GM19397 (cell line): ENCODE results near the gene CERS6.
A peak's percentile ranks its signal among the peaks of the same experiment; 100 is the strongest.
"Not testable (repeated sequence)": the region's sequence is repeated elsewhere in the genome, so short reads cannot be mapped to it uniquely, and the experiment has no call there.

Experiments used
- ATAC-seq: cut with Tn5 transposase; IDR thresholded peaks from one replicate; pipeline ENCODE4 v1.9.1; 2021; ENCODE audit warnings: mild to moderate bottlenecking, moderate library complexity; ENCODE audit not compliant: unreplicated experiment

CERS6 gene

GRCh38 chr2:168495524-168495923 is 39.5 kb downstream of the CERS6 start:
- peak; percentile 83 for ATAC-seq

GRCh38 chr2:168496906-168497305 is 40.8 kb downstream of the CERS6 start:
- no peak for ATAC-seq

GRCh38 chr2:168499500-168499899 is 43.4 kb downstream of the CERS6 start:
- no peak for ATAC-seq

GRCh38 chr2:168500516-168500915 is 44.4 kb downstream of the CERS6 start:
- no peak for ATAC-seq

- no peak for ATAC-seq
Measured at GRCh38 chr2:168501466-168502065, 45.5 kb downstream of the CERS6 start.

GRCh38 chr2:168502852-168503251 is 46.8 kb downstream of the CERS6 start:
- ATAC-seq: not testable (repeated sequence)

GRCh38 chr2:168503901-168504300 is 47.8 kb downstream of the CERS6 start:
- no peak for ATAC-seq

- no peak for ATAC-seq
Measured at GRCh38 chr2:168504323-168504722, 48.3 kb downstream of the CERS6 start.

GRCh38 chr2:168510125-168510756 is 54.2 kb downstream of the CERS6 start:
- no peak for ATAC-seq

- ATAC-seq: no peak
Measured at GRCh38 chr2:168514692-168515091, 58.6 kb downstream of the CERS6 start.

GRCh38 chr2:168515502-168515901 is 59.4 kb downstream of the CERS6 start:
- no peak for ATAC-seq

GRCh38 chr2:168517816-168518215 is 61.7 kb downstream of the CERS6 start:
- no peak for ATAC-seq

GRCh38 chr2:168518555-168519066 is 62.5 kb downstream of the CERS6 start:
- no peak for ATAC-seq

- no peak for ATAC-seq
Measured at GRCh38 chr2:168519534-168520308, 63.6 kb downstream of the CERS6 start.

- no peak for ATAC-seq
Measured at GRCh38 chr2:168521053-168521741, 65.1 kb downstream of the CERS6 start.

- ATAC-seq: no peak
Measured at GRCh38 chr2:168522446-168522845, 66.4 kb downstream of the CERS6 start.

- ATAC-seq: no peak
Measured at GRCh38 chr2:168524005-168524404, 67.9 kb downstream of the CERS6 start.

GRCh38 chr2:168525020-168525419 is 68.9 kb downstream of the CERS6 start:
- no peak for ATAC-seq

- no peak for ATAC-seq
Measured at GRCh38 chr2:168525716-168526446, 69.8 kb downstream of the CERS6 start.

- ATAC-seq: no peak
Measured at GRCh38 chr2:168526641-168527040, 70.6 kb downstream of the CERS6 start.

GRCh38 chr2:168528016-168528415 is 71.9 kb downstream of the CERS6 start:
- no peak for ATAC-seq
